SK-N-DZ (cell line): ENCODE results near the gene TEKT5.
A peak's percentile ranks its signal among the peaks of the same experiment; 100 is the strongest.

ENCODE experiments used
- DNase-seq: peaks from one replicate; pipeline ENCODE4 v3.0.0-alpha.2; 2015; ENCODE audit warnings: low spot score

Gene TEKT5

DNA sequence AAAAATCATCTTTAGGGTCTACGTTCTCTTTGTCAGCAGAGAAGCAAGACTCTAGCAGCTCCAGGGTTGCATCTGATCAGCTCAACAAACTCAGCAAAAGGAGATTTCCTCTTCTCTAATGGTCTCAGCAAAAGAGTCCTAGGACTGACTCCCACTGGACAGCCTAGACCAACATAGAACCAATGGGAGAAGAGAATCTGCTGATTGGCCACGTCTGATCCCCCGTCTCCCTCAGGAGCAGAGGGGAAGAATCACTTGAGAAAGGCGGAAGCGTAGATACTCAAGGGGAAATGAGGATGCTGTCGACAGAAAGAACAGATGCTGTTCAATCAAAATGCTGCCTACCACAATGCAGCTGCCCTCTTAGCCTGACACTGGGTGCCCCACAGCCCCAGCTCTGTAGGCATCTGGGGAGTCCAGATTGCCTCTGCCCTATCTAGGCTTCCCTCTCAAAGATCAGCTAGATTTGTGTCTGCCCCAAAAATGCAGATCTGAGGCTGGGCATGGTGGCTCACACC lies 82.8 kb downstream of the TEKT5 start:
- DNase-seq: peak; percentile 19

GRCh38 chr16:10610499-10611184 lies 84.1 kb downstream of the TEKT5 start:
- no peak for DNase-seq

GRCh38 chr16:10609402-10609774 lies 85.3 kb downstream of the TEKT5 start:
- DNase-seq: no peak

DNA sequence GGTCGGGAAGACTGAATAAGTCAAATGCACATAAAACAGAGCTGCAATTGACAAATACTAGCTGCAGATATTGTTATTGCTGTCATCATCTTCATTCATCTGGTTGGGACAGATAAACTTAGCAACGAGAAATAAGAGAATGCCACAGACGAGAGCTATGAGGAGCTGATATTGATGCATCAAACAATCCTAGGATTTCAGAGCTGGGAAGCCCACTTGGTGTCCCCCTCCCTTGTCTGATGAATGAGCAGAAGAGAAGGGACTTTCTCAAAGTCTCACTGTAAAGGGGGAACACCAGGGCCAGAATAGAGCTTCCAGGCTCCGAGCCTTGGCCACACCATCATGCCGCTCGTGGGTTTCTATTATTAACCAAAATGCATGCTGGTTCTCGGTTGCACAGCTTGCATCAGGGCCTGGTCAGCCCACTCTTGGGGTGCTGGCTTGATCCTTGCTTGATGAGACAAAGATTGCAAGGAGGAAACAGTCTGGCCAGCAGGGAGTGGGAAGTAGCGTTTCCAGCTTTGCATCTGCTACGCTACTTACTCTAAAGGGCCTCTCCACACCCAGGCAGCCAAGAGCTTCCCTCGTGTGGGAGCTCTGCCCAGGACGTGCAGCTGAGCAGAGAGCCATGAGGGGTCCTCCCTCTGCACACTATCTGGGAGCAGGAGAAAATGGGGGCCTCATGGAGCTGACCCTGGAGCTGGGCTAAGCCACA lies 85.9 kb downstream of the TEKT5 start:
- DNase-seq: no peak

DNA sequence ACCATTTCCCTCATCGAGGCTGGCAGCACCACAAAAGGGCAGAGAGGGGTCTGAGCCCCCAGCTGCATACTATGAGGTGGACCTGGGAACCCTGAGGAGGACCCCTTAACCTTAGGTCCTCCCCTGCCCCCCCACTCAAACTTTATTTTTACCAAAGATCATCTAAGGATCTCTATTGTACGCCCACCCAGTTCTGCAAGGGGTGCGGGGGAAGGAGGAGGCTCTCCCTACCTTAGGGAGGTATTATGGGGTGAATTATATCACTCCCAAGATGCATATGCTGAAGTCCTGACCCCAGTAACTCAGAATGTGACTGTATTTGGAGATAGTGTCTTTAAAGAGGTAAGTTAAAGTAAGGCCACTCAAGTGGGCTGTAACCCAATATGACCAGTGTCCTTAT lies 87.6 kb downstream of the TEKT5 start:
- DNase-seq: no peak

DNA sequence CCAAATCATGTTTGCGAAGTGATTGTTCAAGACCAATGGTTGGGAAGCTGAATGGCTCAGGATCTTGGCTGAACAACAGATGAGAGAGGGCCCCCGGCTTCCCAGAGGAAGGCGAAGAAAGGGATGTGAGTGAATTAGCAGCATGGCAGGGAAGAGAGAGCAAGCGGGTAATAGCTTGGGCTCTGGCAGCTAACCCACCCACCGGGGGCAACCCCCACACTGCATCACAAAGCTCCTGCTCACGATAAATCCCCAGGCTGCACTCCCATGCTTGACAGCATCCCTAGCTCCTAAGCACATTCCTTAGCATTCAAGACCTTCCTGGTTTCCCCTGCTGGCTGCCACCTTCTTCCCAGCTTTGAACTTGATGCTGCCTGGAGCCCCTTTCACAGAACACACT lies 88.1 kb downstream of the TEKT5 start:
- DNase-seq: no peak

- DNase-seq: no peak
Measured at GRCh38 chr16:10605636-10606035, 89.1 kb downstream of the TEKT5 start.

- DNase-seq: no peak
Measured at GRCh38 chr16:10601444-10602408, 93.0 kb downstream of the TEKT5 start.

DNA sequence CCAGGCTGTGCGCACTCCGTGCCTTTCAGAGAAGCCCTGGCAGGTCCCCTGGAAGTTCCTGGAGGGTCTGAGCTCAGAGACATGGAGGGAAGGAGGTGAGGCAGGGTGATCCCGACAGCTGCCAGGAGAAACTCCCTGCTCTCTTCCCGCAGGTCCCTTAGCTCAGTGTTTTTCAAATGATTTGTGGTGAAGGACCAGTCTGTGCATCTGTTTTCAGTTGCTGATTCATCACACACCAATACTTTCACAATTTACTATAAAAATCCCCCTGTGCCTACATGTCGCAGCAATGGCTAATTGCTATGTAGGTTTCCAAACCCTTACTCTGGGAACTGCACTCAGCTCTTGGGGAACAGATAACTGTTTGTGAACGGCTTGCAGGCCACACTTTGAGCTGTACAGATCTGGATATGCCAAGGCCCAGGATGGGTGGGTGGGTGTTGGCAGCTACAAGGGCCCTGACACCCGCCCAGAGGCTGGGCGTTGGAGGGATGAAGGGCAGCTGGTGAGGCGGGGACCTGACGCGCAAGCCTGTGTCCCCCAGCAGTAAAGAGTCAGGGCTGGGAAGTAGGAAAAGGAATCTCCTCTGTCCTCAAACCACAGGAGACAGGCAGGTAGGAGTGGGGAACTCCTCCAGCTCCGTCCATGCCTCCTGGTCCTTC lies 93.8 kb downstream of the TEKT5 start:
- DNase-seq: no peak

DNA sequence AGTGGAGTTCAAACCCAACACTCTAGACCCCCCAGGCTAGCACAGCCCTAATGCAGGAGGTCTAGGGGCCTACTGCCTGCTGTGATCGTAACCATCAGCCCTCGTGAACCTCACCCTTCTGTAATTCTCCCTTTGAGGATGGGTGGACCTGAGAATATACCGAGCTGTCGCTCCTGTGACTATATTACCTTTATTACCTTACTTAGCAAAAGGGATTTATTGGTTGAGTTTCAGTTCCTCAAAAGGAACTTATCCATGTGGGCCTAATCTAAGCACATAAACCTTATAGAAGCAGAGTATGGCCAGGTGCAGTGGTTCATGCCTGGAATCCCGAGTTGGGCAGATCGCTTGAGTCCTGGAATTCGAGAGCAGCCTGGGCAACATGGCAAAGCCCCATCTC lies 95.1 kb downstream of the TEKT5 start:
- DNase-seq: no peak

DNA sequence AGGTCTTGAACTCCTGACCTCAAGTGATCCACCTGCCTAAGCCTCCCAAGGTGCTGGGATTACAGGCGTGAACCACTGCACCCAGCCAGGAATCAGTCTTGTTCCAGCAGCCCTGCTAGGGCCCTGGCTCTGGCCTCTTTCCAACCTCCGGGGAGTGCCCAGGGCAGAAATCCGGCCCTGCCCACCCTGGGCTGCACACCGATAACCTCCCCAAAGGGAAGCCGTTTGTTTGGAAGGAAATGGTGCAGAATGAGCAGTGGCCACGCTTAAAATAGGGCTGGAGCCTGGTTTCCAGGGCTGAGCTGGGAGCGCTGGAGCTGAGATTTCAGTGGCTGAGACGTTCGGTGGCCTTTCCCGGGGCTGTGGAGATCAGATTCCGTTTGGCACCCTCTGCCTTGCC lies 96.6 kb downstream of the TEKT5 start:
- DNase-seq: no peak

DNA sequence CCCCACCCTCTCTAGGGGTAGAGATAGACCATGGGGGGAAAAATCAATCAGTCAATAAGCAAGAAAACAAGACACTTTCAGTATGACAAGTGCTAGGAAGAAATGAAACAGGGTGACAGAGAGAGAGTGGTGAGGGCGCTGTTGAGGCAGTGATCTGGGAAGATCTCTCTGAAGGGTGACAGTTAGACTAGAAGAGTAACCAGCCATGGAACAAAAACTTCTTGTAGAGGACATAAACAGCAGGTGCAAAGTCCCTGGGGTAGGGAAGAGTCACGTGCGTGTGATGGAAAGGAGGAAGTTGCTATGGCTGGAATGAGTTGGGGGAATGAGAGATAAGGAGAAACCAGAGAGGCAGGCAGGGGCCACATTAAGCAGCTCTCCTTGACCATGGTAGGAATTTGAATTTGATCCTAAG lies 97.5 kb downstream of the TEKT5 start:
- DNase-seq: no peak

DNA sequence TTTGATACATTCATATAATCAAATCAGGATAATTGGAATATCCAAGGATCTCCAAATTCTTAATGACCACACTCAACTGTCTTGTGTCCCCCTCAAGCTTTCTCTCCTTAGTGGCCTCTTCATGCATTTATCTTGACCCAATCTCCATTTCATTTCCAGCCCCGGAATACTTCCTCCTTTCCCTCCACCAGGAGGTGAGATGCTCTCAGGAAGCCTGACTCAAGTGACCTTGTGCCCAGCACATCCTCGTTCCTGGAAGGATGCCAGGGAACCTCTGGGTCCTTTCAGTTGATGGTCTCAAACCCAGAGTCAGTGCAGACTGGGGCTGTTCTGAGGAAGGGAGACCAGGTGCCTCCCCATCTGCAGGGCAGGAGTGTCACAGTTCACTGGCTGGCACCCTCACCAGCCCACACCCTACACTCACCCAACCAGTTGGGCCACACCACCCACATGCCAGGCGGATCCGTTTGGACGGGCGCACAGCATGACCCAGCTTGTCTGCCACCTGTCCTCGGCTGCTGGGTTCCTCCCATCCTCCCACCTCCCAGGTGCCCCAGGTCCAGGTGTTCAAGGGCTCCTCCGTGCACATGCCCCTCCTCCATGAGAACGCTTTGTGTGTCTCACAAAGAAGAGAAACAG lies 100.3 kb downstream of the TEKT5 start:
- DNase-seq: no peak

DNA sequence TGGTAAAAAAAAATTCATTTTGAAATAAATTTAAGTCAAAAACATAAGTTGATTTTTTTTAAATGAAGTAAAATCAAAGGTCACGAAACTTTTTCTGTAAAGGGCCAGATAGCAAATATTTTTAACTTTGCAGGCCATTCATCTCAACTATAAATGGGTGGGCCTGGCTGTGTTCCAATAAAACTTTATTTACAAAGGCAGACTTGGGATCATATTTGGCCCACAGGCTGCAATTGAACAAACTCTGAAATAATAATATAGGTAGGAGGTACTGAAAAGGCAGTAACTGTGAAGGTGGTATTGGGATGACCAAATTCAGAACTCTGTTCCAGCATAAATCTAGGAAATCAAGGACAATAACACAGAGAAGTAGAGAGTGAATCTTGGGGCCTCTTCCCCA lies 102.1 kb downstream of the TEKT5 start:
- DNase-seq: no peak

DNA sequence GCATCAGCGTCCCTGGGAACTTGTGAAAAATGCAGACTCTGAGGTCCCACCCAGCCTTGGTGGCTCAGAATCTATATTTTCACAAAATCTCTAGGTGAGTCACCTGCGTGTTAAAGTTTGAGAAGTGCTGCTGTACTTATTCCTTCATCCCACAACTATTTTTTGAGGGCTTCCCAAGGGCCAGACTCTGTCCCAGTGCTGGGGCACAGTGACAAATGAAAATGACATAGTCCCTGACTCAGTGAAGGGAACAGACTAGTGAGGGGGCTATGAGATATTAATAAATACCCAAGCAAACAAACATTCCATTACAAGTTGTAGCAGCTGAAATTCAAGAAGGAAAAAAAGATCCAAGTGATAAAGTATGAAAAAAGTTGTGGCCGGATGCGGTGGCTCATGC lies 104.4 kb downstream of the TEKT5 start:
- DNase-seq: no peak

DNA sequence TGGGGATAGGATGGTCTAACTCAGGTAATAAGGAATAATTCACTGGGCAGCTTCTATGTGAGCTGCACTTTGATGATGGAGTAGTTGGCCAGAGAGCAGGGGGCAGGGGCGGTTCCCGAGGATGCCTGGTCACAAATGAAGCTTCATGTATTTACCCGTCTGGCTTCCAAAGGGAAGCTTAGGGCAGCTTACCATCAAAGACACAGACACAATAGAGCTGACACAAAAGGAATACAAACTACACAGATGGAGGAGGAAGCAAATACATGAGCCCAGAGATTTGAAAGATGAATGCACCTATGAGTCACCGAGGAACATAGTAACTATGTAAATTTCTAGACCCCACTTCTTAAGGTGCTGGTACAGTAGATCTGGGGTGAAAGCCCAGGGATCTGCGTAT lies 105.6 kb downstream of the TEKT5 start:
- DNase-seq: no peak

GRCh38 chr16:10587622-10588021 lies 107.1 kb downstream of the TEKT5 start:
- no peak for DNase-seq

- DNase-seq: no peak
Measured at GRCh38 chr16:10584981-10585438, 109.7 kb downstream of the TEKT5 start.

GRCh38 chr16:10583269-10583668 lies 111.5 kb downstream of the TEKT5 start:
- DNase-seq: no peak

GRCh38 chr16:10581507-10581906 lies 113.2 kb downstream of the TEKT5 start:
- DNase-seq: no peak

GRCh38 chr16:10580883-10581247 lies 113.9 kb downstream of the TEKT5 start:
- DNase-seq: no peak
